HG03469 (cell line): ENCODE results near the gene C2CD3.

ENCODE experiments used
- ATAC-seq: cut with Tn5 transposase; IDR thresholded peaks from one replicate; pipeline ENCODE4 v1.9.1; 2021; ENCODE audit warnings: mild to moderate bottlenecking, moderate library complexity, moderate number of reproducible peaks; ENCODE audit not compliant: unreplicated experiment

Gene C2CD3

DNA sequence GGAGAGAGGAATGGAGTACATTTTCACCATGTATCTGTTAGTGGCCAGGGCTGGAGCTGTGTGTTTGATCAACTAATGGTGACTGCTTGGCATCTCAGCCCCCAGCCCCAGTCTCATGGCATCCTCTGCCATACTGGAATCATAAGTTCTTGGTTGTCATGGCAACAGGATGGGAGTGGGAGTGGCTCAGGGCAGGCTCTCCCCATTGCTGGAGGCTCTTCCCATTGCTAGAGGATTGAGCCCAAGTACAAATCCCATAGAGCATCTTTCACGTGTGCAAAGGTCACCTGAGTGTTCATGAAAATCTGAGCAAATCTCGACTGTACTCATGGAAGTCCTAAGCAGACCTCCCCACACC lies 205.1 kb downstream of the C2CD3 start:
- ATAC-seq, result no peak

DNA sequence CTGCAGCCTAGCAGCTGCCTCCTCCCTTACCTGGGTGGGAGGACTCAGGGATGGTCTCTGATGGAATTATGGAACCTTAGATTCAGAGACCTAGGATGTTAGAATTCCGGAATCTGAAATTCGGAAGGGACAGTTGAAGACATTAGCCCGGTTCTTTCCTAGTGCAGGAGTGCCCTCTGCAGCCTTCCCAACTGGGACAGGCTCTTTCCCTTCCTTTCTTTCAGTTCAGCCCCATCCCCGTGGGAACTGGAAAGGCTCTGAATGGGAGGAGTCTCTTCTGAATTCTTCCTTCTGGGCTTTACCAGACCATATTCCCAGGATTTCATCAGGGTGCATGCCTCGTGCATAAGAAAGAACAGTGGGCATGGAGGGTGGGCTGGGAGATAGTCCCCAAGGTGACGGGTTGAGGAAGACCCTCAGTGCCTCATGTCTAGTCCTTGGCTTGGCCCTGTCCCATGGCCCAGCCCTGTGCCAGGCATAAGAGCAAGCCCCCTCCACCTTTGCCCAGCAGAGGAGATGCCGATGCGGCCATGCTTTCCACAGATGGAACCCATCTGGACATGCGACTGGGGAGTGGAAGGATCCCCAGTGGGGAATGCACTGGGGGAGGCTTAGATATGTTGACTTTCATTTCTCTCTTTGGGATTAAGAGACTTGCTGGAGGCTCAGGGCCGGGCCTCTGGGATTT lies 205.6 kb downstream of the C2CD3 start:
- ATAC-seq, result no peak

DNA sequence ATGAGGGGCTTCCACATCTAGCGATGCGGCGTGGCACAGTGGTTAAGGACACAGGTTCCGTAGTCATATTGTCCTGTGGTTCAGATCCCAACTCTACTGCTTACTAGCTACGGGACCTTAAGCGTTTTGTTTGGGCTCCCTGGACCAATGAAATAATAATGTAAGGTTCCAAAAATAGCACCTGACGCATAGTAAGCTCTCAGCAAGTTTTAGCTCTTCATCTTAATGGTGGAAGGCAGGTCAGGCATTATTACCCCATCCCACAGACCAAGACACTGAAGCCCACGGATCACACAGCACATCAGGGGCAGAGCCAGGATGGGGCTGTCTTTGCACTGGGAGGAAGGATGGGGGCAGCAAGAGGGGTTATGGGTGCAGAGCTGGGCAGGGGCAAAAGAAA lies 206.9 kb downstream of the C2CD3 start:
- no peak for ATAC-seq
